H1 (cell line): ENCODE results near the gene PRXL2B. TPM values are rescaled to one million over a fixed set of nuclear protein-coding genes. Genes with fewer than 3 reads are reported as not detected.

Experiments used
- CTCF ChIA-PET: fragments of 300-600 bp; sonication (Branson Sonifier 250); formaldehyde crosslinking; loops from one replicate; lab custom pipeline; 2021; ENCODE audit not compliant: partially characterized antibody; lab: Charles Lee
- POLR2A ChIA-PET: fragments of 300-600 bp; sonication (Branson Sonifier 250); formaldehyde crosslinking; loops from one replicate; lab custom pipeline; 2021; ENCODE audit warnings: inconsistent platforms; ENCODE audit not compliant: partially characterized antibody; lab: Charles Lee
- DNase-seq, 2 experiments: peaks; one replicate each; pipeline versions ENCODE4 v3.0.0 to v3.0.0-alpha.2; 2010 to 2022; ENCODE audit warnings: low spot score in 2 of 2, low read depth in 1 of 2, mixed read lengths in 1 of 2
- FAIRE-seq: peaks from 2 replicates; lab custom pipeline; 2011; peaks lifted over from hg19 to GRCh38; lab: Jason Lieb, UNC
- H2AFZ ChIP-seq: 2 replicates; pipeline ENCODE4 v1.8.1; 2012; ENCODE audit warnings: low read length, inconsistent platforms
- H2AK5ac ChIP-seq: 2 replicates; pipeline ENCODE4 v1.6.1; 2013; ENCODE audit warnings: low read depth, low read length
- H2BK120ac ChIP-seq: replicated peaks from 2 replicates; pipeline ENCODE3; 2013; ENCODE audit warnings: low read depth, low read length, inconsistent platforms
- H2BK12ac ChIP-seq: 2 replicates; pipeline ENCODE4 v1.6.1; 2013; ENCODE audit warnings: low read depth, low read length
- H2BK15ac ChIP-seq: 2 replicates; pipeline ENCODE4 v1.6.1; 2013; ENCODE audit warnings: low read length
- H2BK20ac ChIP-seq: 2 replicates; pipeline ENCODE4 v1.6.1; 2013; ENCODE audit warnings: low read length
- H2BK5ac ChIP-seq: 2 replicates; pipeline ENCODE4 v1.6.1; 2013; ENCODE audit warnings: low read depth, low read length
- H3K14ac ChIP-seq: 2 replicates; pipeline ENCODE4 v1.6.1; 2013; ENCODE audit warnings: inconsistent platforms; ENCODE audit not compliant: insufficient read length
- H3K18ac ChIP-seq: 2 replicates; pipeline ENCODE4 v1.6.1; 2013; ENCODE audit warnings: low read length; ENCODE audit errors: extremely low read depth
- H3K23ac ChIP-seq: 2 replicates; pipeline ENCODE4 v1.6.1; 2013; ENCODE audit warnings: inconsistent platforms; ENCODE audit not compliant: insufficient read length
- H3K23me2 ChIP-seq: 2 replicates; pipeline ENCODE4 v1.6.1; 2013; ENCODE audit warnings: low read depth, low read length
- H3K27ac ChIP-seq: 2 replicates; pipeline ENCODE4 v1.6.1; 2011; ENCODE audit warnings: low read depth, low read length, inconsistent platforms
- H3K27me3 ChIP-seq, 4 experiments: replicated peaks in 1 of 4; 1 replicate in 1 of 4; 2 replicates in 3 of 4; pipeline versions ENCODE4 v1.6.1 to v1.8.1; 2011 to 2013; ENCODE audit warnings: low read length in 3 of 4, mild to moderate bottlenecking in 3 of 4, inconsistent platforms in 2 of 4, mixed read lengths in 2 of 4, moderate library complexity in 1 of 4; ENCODE audit not compliant: control insufficient read depth in 3 of 4, insufficient read depth in 3 of 4; ENCODE audit errors: extremely low read depth in 1 of 4
- H3K36me3 ChIP-seq, 4 experiments: 2 replicates each; pipeline versions ENCODE4 v1.6.1 to v1.8.1; 2011 to 2013; ENCODE audit warnings: mild to moderate bottlenecking in 4 of 4, low read length in 3 of 4, moderate library complexity in 2 of 4, control low read depth in 1 of 4, inconsistent platforms in 1 of 4; ENCODE audit not compliant: insufficient read depth in 4 of 4, control insufficient read depth in 2 of 4
- H3K4ac ChIP-seq: replicated peaks from 2 replicates; pipeline ENCODE3; 2013; ENCODE audit warnings: low read length, low read depth, mixed read lengths, inconsistent platforms; ENCODE audit not compliant: insufficient read length
- H3K4me1 ChIP-seq, 4 experiments: replicated peaks in 1 of 4; 1 replicate in 1 of 4; 2 replicates in 3 of 4; pipeline versions ENCODE4 v1.6.1 to v1.8.1; 2011 to 2013; ENCODE audit warnings: low read length in 3 of 4, inconsistent platforms in 2 of 4, mixed read lengths in 1 of 4; ENCODE audit not compliant: insufficient read depth in 4 of 4, control insufficient read depth in 3 of 4
- H3K4me2 ChIP-seq, 2 experiments: 2 replicates each; pipeline versions ENCODE4 v1.6.1 to v1.8.1; 2011 to 2013; ENCODE audit warnings: low read depth in 2 of 2, low read length in 2 of 2, control low read depth in 1 of 2, inconsistent platforms in 1 of 2, mild to moderate bottlenecking in 1 of 2; ENCODE audit not compliant: insufficient read depth in 1 of 2
- H3K4me3 ChIP-seq, 4 experiments: fragments of 200-600, 300-600 bp in 1 of 4; sonication (generic), shearing (Covaris generic), sonication (Bioruptor Twin) in 1 of 4; 2 replicates each; pipeline versions ENCODE4 v1.5.1 to v1.8.1; 2011 to 2016; ENCODE audit warnings: low read length in 4 of 4, low read depth in 3 of 4, control low read depth in 2 of 4, inconsistent platforms in 2 of 4, mild to moderate bottlenecking in 2 of 4, mixed read lengths in 1 of 4, moderate library complexity in 1 of 4; ENCODE audit not compliant: insufficient read depth in 2 of 4; ENCODE audit errors: extremely low read depth in 1 of 4
- H3K56ac ChIP-seq: replicated peaks from 2 replicates; pipeline ENCODE3; 2013; ENCODE audit warnings: low read depth, mild to moderate bottlenecking, mixed read lengths, low read length, inconsistent platforms; ENCODE audit not compliant: insufficient read length
- H3K79me1 ChIP-seq: 2 replicates; pipeline ENCODE4 v1.6.1; 2013; ENCODE audit warnings: low read depth, low read length, control low read depth
- H3K79me2 ChIP-seq, 2 experiments: 2 replicates each; pipeline versions ENCODE4 v1.6.1 to v1.8.1; 2012 to 2013; ENCODE audit warnings: low read length in 2 of 2, mild to moderate bottlenecking in 2 of 2, inconsistent platforms in 1 of 2; ENCODE audit not compliant: insufficient read depth in 2 of 2, control insufficient read depth in 1 of 2
- H3K9ac ChIP-seq, 4 experiments: replicated peaks in 1 of 4; 1 replicate in 1 of 4; 2 replicates in 3 of 4; pipeline versions ENCODE4 v1.6.1 to v1.8.1; 2011 to 2013; ENCODE audit warnings: low read depth in 3 of 4, low read length in 3 of 4, control low read depth in 2 of 4, mild to moderate bottlenecking in 2 of 4, moderate library complexity in 2 of 4, inconsistent platforms in 1 of 4; ENCODE audit errors: extremely low read depth in 1 of 4
- H3K9me3 ChIP-seq, 2 experiments: 2 replicates each; pipeline versions ENCODE4 v1.6.1 to v1.8.1; 2012 to 2013; ENCODE audit warnings: mild to moderate bottlenecking in 2 of 2, moderate library complexity in 2 of 2, control low read depth in 1 of 2, inconsistent platforms in 1 of 2, low read depth in 1 of 2, low read length in 1 of 2, mixed read lengths in 1 of 2; ENCODE audit not compliant: insufficient read depth in 2 of 2
- H4K20me1 ChIP-seq, 2 experiments: replicated peaks in 1 of 2; 2 replicates each; pipeline versions ENCODE3 to v1.8.1; 2011 to 2013; ENCODE audit warnings: inconsistent platforms in 2 of 2, low read length in 2 of 2, mild to moderate bottlenecking in 1 of 2; ENCODE audit not compliant: insufficient read depth in 2 of 2, control insufficient read depth in 1 of 2
- H4K5ac ChIP-seq: 2 replicates; pipeline ENCODE4 v1.6.1; 2013; ENCODE audit warnings: low read length, low read depth, mixed read lengths, inconsistent platforms; ENCODE audit not compliant: insufficient read length
- H4K8ac ChIP-seq: 2 replicates; pipeline ENCODE4 v1.8.0; 2013; ENCODE audit warnings: mild to moderate bottlenecking, moderate library complexity, low read length, inconsistent platforms; ENCODE audit not compliant: insufficient read depth; ENCODE audit errors: extremely low read depth
- H4K91ac ChIP-seq: replicated peaks from 2 replicates; pipeline ENCODE3; 2013; ENCODE audit warnings: low read length, mixed read lengths, inconsistent platforms; ENCODE audit not compliant: insufficient read length
- CBX8 ChIP-seq: fragments of 300-800, 300-1000 bp; sonication (generic); IDR thresholded peaks from 2 replicates; pipeline ENCODE4 v1.7.1; 2016; ENCODE audit warnings: low read depth, low read length, borderline replicate concordance
- FOSL1 ChIP-seq: IDR thresholded peaks from 2 replicates; pipeline ENCODE4 v1.6.1; 2011; ENCODE audit warnings: mild to moderate bottlenecking, low read depth, low read length, moderate library complexity; ENCODE audit not compliant: insufficient read depth
- KDM4A ChIP-seq: IDR thresholded peaks from one replicate; pipeline ENCODE4 v1.7.1; 2012; ENCODE audit warnings: low read depth, mild to moderate bottlenecking, moderate library complexity, low read length, inconsistent platforms; ENCODE audit not compliant: severe bottlenecking
- POLR2A ChIP-seq, 2 experiments: IDR thresholded peaks; 1 replicate in 1 of 2; 2 replicates in 1 of 2; pipeline ENCODE4 v1.6.1; 2011; ENCODE audit warnings: low read depth in 2 of 2, low read length in 2 of 2, mild to moderate bottlenecking in 2 of 2; ENCODE audit errors: control extremely low read depth in 1 of 2
- POLR2AphosphoS5 ChIP-seq: IDR thresholded peaks from 2 replicates; pipeline ENCODE4 v1.6.1; 2011; ENCODE audit warnings: low read depth, low read length
- RXRA ChIP-seq: IDR thresholded peaks from 2 replicates; pipeline ENCODE4 v1.6.1; 2011; ENCODE audit warnings: low read depth, mild to moderate bottlenecking, low read length, moderate library complexity; ENCODE audit not compliant: insufficient read depth
- SIRT6 ChIP-seq: IDR thresholded peaks from one replicate; pipeline ENCODE4 v1.7.1; 2012; ENCODE audit warnings: low read length, inconsistent platforms
- SRF ChIP-seq: IDR thresholded peaks from 2 replicates; pipeline ENCODE4 v1.6.1; 2011; ENCODE audit warnings: mild to moderate bottlenecking, low read depth, low read length, moderate library complexity
- YY1 ChIP-seq: IDR thresholded peaks from 2 replicates; pipeline ENCODE4 v1.6.1; 2011; ENCODE audit warnings: low read depth, mild to moderate bottlenecking, low read length
- WGBS, 2 experiments: shearing (Covaris generic) in 1 of 2; methylation state at CpG; one replicate each; pipeline versions ENCODE4 v1.1.6 to v1.1.7; 2013 to 2015; ENCODE audit warnings: low lambda C conversion rate in 2 of 2, mixed read lengths in 2 of 2, inconsistent platforms in 1 of 2, low coverage in 1 of 2, missing lambda C conversion rate in 1 of 2; ENCODE audit not compliant: insufficient replicate concordance in 2 of 2, insufficient coverage in 1 of 2, insufficient read length in 1 of 2; ENCODE audit errors: extremely low coverage in 1 of 2, missing lambda C conversion rate in 1 of 2; 5-methylcytosine and 5-hydroxymethylcytosine counted together
- polyA plus RNA-seq, 7 experiments: library from polyadenylated mRNA; depleted of rRNA in 3 of 7; stranded (reverse) in 5 of 7; unstranded in 2 of 7; fragments of >200 nt in 5 of 7; fragments of 200-250 nt in 2 of 7; gene quantifications; 1 replicate in 5 of 7; 2 replicates in 1 of 7; 4 replicates in 1 of 7; pipeline versions ENCODE4 v1.2.1 to v1.2.3, GENCODE V29; 2011 to 2013; ENCODE audit warnings: missing spikeins in 2 of 7, mixed read lengths in 2 of 7
- total RNA-seq: library from RNA; stranded (reverse); fragmentation: NEBNext Ultra II Directional; extraction: Animal tissue kit (Norgen Biotek cat#: 25700); gene quantifications from 2 replicates; pipeline ENCODE4 v1.2.1, GENCODE V29; 2021

PRXL2B gene
- total and polyA plus RNA-seq, 2 of the 8 experiments (the other 6 are each of a cell fraction or from before 2014, with no cell fraction given): 35.3 to 46.0 TPM

- Histone ChIP-seq H4K8ac (no peak overlapping the region), H4K5ac (no peak overlapping the region), H2BK120ac (peak overlapping the region; percentile 22), H2AFZ (no peak overlapping the region), H3K18ac (no peak overlapping the region), H3K9ac (no peak overlapping the region), H2AK5ac (no peak overlapping the region), H3K79me1 (no peaks in the 10 kb centered on the region), H4K20me1 (no peaks in the 10 kb centered on the region), H3K4me1 (peaks cover 0 to 6% (median 0%) of the 10 kb centered on the region in 4 experiments; a peak in 2 of 7 replicates), H2BK12ac (no peak overlapping the region), H3K79me2 (no peaks in the 10 kb centered on the region), H3K56ac (no peak overlapping the region), H3K27ac (no peak overlapping the region), H3K36me3 (no peaks in the 10 kb centered on the region), H3K4ac (peak overlapping the region; percentile 32), H2BK20ac (no peak overlapping the region), H3K23me2 (no peaks in the 10 kb centered on the region), H4K91ac (peak overlapping the region; percentile 55)
- CTCF ChIA-PET: interaction anchor here (1.2 to 1.6 kb wide), 3 partner anchors 18 to 28 kb away, joined by 3 read pairs; no protein-coding TSS in a partner anchor
- FAIRE-seq (no peak), DNase-seq (no peak)
- POLR2A ChIA-PET: interaction anchor here (0.9 kb wide), 1 partner anchor 8 kb away, joined by 3 read pairs; no protein-coding TSS in a partner anchor
- TF ChIP-seq SRF: no peak
- no peak for TF ChIP-seq POLR2AphosphoS5
- no peak for TF ChIP-seq YY1
- no peak for TF ChIP-seq SIRT6
- no peak for TF ChIP-seq KDM4A
- no peak for TF ChIP-seq POLR2A (IDR thresholded peaks at IDR 0.05; ENCODE audit: control extremely low read depth in 1 of 2, low read depth in 2 of 2, low read length in 2 of 2)
- no peak for TF ChIP-seq FOSL1
- no peak for TF ChIP-seq CBX8
- no peak for TF ChIP-seq RXRA
- TF ChIP-seq, all 59 proteins: peak for 0
- Histone ChIP-seq H3K14ac (no peak overlapping the region), H3K4me3 (no peak overlapping the region), H3K4me2 (no peak overlapping the region), H3K27me3 (no peaks in the 10 kb centered on the region), H3K9me3 (no peaks in the 10 kb centered on the region; a peak in 1 of 4 replicates), H2BK15ac (no peak overlapping the region), H2BK5ac (no peak overlapping the region), H3K23ac (no peak overlapping the region)
- WGBS, 2 experiments: 92% methylated on average over 20 of the region's 24 CpGs; no CpG with 5 or more reads in 1 of the 2 experiments
Measured at GRCh38 chr1:2556678-2557481, 29.7 kb upstream of the PRXL2B start.
